ENCODE results near the gene PPP4R2. TPM values are rescaled to one million over a fixed set of nuclear protein-coding genes. Genes with fewer than 3 reads are reported as not detected.
A peak's percentile ranks its signal among the peaks of the same experiment; 100 is the strongest.

PPP4R2 gene
- total RNA-seq, 1 donor from 2014 or later, result 139 TPM

Small RNAs within 50 kb of the gene (small RNA-seq; reads per million reads assigned to genes)
- gene RNU2-64P (2.3 reads per million, percentile 85 among the genes with 10 or more reads in this experiment), gene RNU6-557P (not detected), gene RNU7-19P (not detected)

Other genes with a start within 250 kb of the PPP4R2 start
- gene SHQ1, start 148.4 kb upstream of the PPP4R2 start, total RNA-seq, result 24.8 TPM
- gene GXYLT2, start 108.8 kb upstream of the PPP4R2 start, total RNA-seq, result 4.7 TPM
- gene EBLN2, start 64.8 kb downstream of the PPP4R2 start, total RNA-seq, result 11.1 TPM